Adrenal gland (tissue), 12 donors: ENCODE measurements around the gene CREBL2. TPM values are rescaled to one million over a fixed set of nuclear protein-coding genes. Genes with fewer than 3 reads are reported as not detected.

Experiments used
- DNase-seq, 7 donors: peaks; one replicate each; pipeline ENCODE4 v3.0.0-alpha.2; 2019 to 2020
- H3K27ac ChIP-seq, 5 donors: fragments of 200-600 bp; sonication (generic) in 4 of 5; 1 replicate in 3 of 5; 2 replicates in 2 of 5; pipeline versions ENCODE4 v1.5.1 to v1.8.0; 2016 to 2020; ENCODE audit warnings: mild to moderate bottlenecking in 1 of 5
- H3K27me3 ChIP-seq: fragments of 200-600 bp; 2 replicates; pipeline ENCODE4 v1.8.0; 2021
- H3K36me3 ChIP-seq, 2 donors: fragments of 200-600 bp; replicated peaks in 1 of 2; 1 replicate in 1 of 2; 2 replicates in 1 of 2; pipeline versions ENCODE4 v1.5.1 to v1.8.0; 2018 to 2022
- H3K4me1 ChIP-seq, 2 donors: fragments of 200-600 bp; replicated peaks in 1 of 2; 1 replicate in 1 of 2; 2 replicates in 1 of 2; pipeline versions ENCODE4 v1.5.1 to v1.8.0; 2018 to 2021
- H3K4me3 ChIP-seq, 4 donors: fragments of 200-600 bp; sonication (generic) in 3 of 4; one replicate each; pipeline ENCODE4 v1.5.1; 2016 to 2018
- H3K9me3 ChIP-seq, 3 donors: fragments of 200-600 bp; sonication (generic) in 1 of 3; replicated peaks in 1 of 3; 1 replicate in 2 of 3; 2 replicates in 1 of 3; pipeline versions ENCODE4 v1.5.1 to v1.8.0; 2016 to 2021
- POLR2A ChIP-seq, 2 donors: fragments of 450-650 bp; IDR thresholded peaks; one replicate each; pipeline ENCODE4 v1.6.1; 2017; ENCODE audit warnings: antibody characterized with exemption in 2 of 2, mild to moderate bottlenecking in 2 of 2, moderate library complexity in 1 of 2
- WGBS, 4 donors: extraction: QIAGEN DNeasy Blood & Tissue Kit in 2 of 4; methylation state at CpG; one replicate each; pipeline versions ENCODE4 v1.1.5 to v1.1.7; 2013 to 2017; 5-methylcytosine and 5-hydroxymethylcytosine counted together
- intact Hi-C, 2 donors: fragments of 100-400 bp; cut with DNase I; formaldehyde crosslinking; loops; one replicate each; pipeline versions ENCODE4 v1.14.1 to v1.15.0; 2022 to 2023
- polyA plus RNA-seq, 3 donors: library from polyadenylated mRNA; stranded (reverse); fragments of 200-250 nt in 2 of 3; fragments of 350-450 nt in 1 of 3; fragmentation: Illumina TruSeq in 1 of 3; extraction: RNeasy Lipid Tissue Mini Kit (QIAGEN cat#74804) in 1 of 3; gene quantifications; one replicate each; pipeline ENCODE4 v1.2.3, GENCODE V29; 2013 to 2014
- total RNA-seq, 9 donors: library from RNA; depleted of rRNA in 4 of 9; stranded (reverse); fragments of >200 nt in 4 of 9; fragments of 120-200 nt in 1 of 9; fragmentation: NEBNext Ultra II Directional in 1 of 9; extraction: Animal tissue kit (Norgen Biotek cat#: 25700) in 1 of 9; gene quantifications; one replicate each; pipeline versions ENCODE4 v1.1.0 to v1.2.4, GENCODE V29; 2013 to 2023
- TF ChIP-seq, protein P1 (sequence below), 6 experiments: fragments of 450-650 bp in 4 of 6; fragments of 200-600 bp in 2 of 6; sonication (generic) in 1 of 6; IDR thresholded peaks; 1 replicate in 5 of 6; 2 replicates in 1 of 6; pipeline versions ENCODE4 v1.5.1 to v1.8.0; 2016 to 2021; ENCODE audit warnings: antibody characterized with exemption in 6 of 6, mild to moderate bottlenecking in 2 of 6, moderate library complexity in 1 of 6
- donor health status: healthy with polysubstance abuse.
- donor health status: Bipolar disorder and iron deficiency.
- donor health status: DM: yes; HTN: yes; CAD: no.
- donor health status: DM: no; HTN: no; CAD: no.
- donor health status: DM: no; HTN: no; CAD: no.
- donor health status: DM: yes; HTN: yes; CAD: no.

CREBL2 gene
- total and polyA plus RNA-seq, 12 donors, result 41.5 to 357 (median 141) TPM

DNA sequence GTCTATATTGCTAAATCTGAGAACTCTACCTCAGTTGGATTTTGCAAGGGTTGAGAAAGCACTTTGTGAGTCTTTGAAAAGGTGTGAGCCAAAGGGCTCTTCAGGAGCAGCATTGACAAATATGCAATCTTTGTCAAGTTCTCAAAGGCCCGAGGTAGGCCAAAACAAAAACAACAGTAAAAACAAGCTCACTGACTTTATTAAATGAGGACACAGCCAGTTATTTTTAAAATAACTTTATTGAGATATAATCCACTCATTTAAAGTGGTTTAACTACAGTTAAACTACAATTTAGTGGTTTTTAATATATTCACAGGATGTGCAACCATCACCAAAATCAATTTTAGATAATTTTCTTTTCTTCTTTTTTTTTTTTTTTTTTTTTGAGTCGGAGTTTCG, 2.0 kb upstream of the CREBL2 start:
- 93 to 98% (median 93%) methylated on average over 3 of the region's 3 CpGs for WGBS, 4 donors
- no peak for TF ChIP-seq POLR2A (IDR thresholded peaks at IDR 0.05)
- TF ChIP-seq, protein P1, sequence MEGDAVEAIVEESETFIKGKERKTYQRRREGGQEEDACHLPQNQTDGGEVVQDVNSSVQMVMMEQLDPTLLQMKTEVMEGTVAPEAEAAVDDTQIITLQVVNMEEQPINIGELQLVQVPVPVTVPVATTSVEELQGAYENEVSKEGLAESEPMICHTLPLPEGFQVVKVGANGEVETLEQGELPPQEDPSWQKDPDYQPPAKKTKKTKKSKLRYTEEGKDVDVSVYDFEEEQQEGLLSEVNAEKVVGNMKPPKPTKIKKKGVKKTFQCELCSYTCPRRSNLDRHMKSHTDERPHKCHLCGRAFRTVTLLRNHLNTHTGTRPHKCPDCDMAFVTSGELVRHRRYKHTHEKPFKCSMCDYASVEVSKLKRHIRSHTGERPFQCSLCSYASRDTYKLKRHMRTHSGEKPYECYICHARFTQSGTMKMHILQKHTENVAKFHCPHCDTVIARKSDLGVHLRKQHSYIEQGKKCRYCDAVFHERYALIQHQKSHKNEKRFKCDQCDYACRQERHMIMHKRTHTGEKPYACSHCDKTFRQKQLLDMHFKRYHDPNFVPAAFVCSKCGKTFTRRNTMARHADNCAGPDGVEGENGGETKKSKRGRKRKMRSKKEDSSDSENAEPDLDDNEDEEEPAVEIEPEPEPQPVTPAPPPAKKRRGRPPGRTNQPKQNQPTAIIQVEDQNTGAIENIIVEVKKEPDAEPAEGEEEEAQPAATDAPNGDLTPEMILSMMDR (IDR thresholded peaks at IDR 0.05), result no peak

DNA sequence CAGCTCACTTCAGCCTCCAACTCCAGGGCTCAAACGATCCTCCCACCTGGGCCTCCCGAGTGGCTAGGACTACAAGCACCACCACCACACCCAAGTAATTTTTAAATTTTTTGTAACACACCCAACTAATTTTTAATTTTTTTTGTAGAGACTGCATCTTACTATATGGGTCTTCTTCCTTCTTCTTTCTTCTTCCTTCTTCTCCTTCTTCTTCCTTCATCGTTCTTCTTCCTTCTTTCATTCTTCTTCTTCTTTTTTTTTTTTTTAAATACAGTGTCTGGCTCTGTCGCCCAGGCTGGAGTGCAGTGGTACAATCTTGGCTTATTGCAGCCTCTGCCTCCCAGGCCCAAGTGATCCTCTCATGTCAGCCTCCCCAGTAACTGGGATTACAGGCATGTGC, 965 bp upstream of the CREBL2 start:
- no peak for TF ChIP-seq POLR2A (IDR thresholded peaks at IDR 0.05)
- TF ChIP-seq, protein P1 (IDR thresholded peaks at IDR 0.05), result no peak
- intact Hi-C loops, result no loop called here
- Histone ChIP-seq H3K9me3 (no peaks in the 10 kb centered on the region), H3K27me3 (no peaks in the 10 kb centered on the region), H3K4me1 (peaks cover 17 to 45% of the 10 kb centered on the region in 2 donors), H3K27ac (peak overlapping the region; percentile 83 to 98 (median 92)), H3K4me3 (peak overlapping the region in 1 of 4 donors; percentile 89), H3K36me3 (no peaks in the 10 kb centered on the region)
- WGBS, 4 donors, result 85 to 95% (median 93%) methylated on average over 4 of the region's 4 CpGs
- no peak for DNase-seq

More for the DNA sequence above, 2.0 kb upstream of the CREBL2 start:
- DNase-seq, result no peak
- H3K4me1 ChIP-seq, result peaks cover 9 to 35% of the 10 kb centered on the region in 2 donors
- H3K9me3 ChIP-seq, result no peaks in the 10 kb centered on the region
- no peak overlapping the region for H3K4me3 ChIP-seq
- intact Hi-C loops, result no loop called here
- H3K27ac ChIP-seq, result no peak overlapping the region
- H3K36me3 ChIP-seq, result no peaks in the 10 kb centered on the region
- H3K27me3 ChIP-seq, result no peaks in the 10 kb centered on the region

DNA sequence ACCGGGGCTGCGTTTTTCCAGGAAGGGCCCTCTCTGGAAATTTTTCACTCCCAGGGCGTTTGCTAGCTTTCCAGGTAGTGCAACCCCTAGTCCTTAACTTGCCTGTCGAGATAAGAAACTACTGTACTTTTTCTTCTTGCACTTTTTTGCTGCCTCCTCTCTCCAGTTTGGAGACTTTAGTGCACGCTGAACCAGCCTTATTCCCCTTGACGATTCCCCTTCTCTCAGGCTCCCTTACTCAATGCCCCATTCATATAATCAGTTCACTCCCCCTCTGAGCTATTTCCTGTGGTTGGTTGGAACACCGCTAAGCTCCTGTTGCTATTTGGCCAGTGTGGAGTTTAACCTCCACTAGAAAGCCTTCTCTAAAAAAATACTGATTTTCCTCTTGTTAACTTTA, 682 bp downstream of the CREBL2 start:
- H3K27me3 ChIP-seq, result no peaks in the 10 kb centered on the region
- peak overlapping the region; percentile 83 to 98 (median 92) for H3K27ac ChIP-seq
- H3K9me3 ChIP-seq, result no peaks in the 10 kb centered on the region
- H3K4me3 ChIP-seq, result peak overlapping the region; percentile 62 to 89 (median 66)
- WGBS, 4 donors, result 0% methylated on average over 7 of the region's 7 CpGs
- H3K4me1 ChIP-seq, result peaks cover 28 to 56% of the 10 kb centered on the region in 2 donors
- peak in 3 of 7 donors; percentile 30 to 39 (median 37) for DNase-seq
- TF ChIP-seq, protein P1 (IDR thresholded peaks at IDR 0.05), result no peak
- TF ChIP-seq POLR2A (IDR thresholded peaks at IDR 0.05), result peak in 1 of 2 donors; percentile 39
- H3K36me3 ChIP-seq, result no peaks in the 10 kb centered on the region
- intact Hi-C loops, result no loop called here

DNA sequence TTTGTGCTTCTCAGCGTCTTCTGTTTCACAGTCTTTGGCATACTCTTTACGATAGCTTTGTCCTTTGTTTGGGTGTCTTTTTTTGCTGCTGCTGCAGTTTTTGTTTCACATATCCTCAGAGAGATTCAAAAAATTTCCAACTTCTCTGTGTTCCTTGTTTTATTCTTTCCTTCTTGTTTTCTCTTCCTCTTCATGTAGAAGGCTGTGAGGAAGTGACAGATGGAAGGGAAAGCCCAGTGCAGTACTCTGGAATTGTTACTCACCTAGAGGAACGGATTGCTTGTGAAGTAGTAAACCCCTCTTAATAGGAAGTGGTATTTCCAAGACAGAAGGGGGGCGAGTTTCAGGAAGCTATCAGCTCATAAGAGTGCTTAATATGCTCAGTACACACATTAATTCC, 1.7 kb downstream of the CREBL2 start:
- H3K27ac ChIP-seq, result peak overlapping the region; percentile 32 to 98 (median 84)
- no peaks in the 10 kb centered on the region for H3K27me3 ChIP-seq
- no peak for DNase-seq
- peaks cover 28 to 58% of the 10 kb centered on the region in 2 donors for H3K4me1 ChIP-seq
- intact Hi-C loops, result no loop called here
- TF ChIP-seq, protein P1 (IDR thresholded peaks at IDR 0.05), result no peak
- TF ChIP-seq POLR2A (IDR thresholded peaks at IDR 0.05), result peak in 1 of 2 donors; percentile 28
- H3K9me3 ChIP-seq, result no peaks in the 10 kb centered on the region
- peak overlapping the region in 2 of 4 donors; percentile 66 to 89 for H3K4me3 ChIP-seq
- WGBS, 4 donors, result 26 to 35% (median 28%) methylated on average over 4 of the region's 4 CpGs
- H3K36me3 ChIP-seq, result no peaks in the 10 kb centered on the region
